Measurements from ENCODE around the gene BCR.

BCR gene

GRCh38 chr22:23263651-23264555 is 83.6 kb downstream of the BCR start:
- DNase-seq: no peak

- no peak for DNase-seq
Observed at GRCh38 chr22:23264610-23265367, 84.5 kb downstream of the BCR start.

GRCh38 chr22:23265368-23265700 is 85.0 kb downstream of the BCR start:
- no peak for DNase-seq

- no peak for DNase-seq
Observed at GRCh38 chr22:23266780-23267179, 86.5 kb downstream of the BCR start.

GRCh38 chr22:23267226-23268043 is 87.1 kb downstream of the BCR start:
- no peak for DNase-seq

GRCh38 chr22:23268139-23268712 is 87.9 kb downstream of the BCR start:
- DNase-seq: peak in 1 of 14 donors; percentile 16

GRCh38 chr22:23268877-23269276 is 88.6 kb downstream of the BCR start:
- DNase-seq: no peak

GRCh38 chr22:23269441-23270211 is 89.3 kb downstream of the BCR start:
- DNase-seq: no peak

GRCh38 chr22:23270212-23270733 is 90.0 kb downstream of the BCR start:
- DNase-seq: peak in 5 of 14 donors; percentile 20 to 49 (median 30)

- no peak for DNase-seq
Observed at GRCh38 chr22:23270798-23271596, 90.7 kb downstream of the BCR start.

GRCh38 chr22:23271597-23271908 is 91.2 kb downstream of the BCR start:
- DNase-seq: no peak

- no peak for DNase-seq
Observed at GRCh38 chr22:23272371-23272770, 92.1 kb downstream of the BCR start.

- no peak for DNase-seq
Observed at GRCh38 chr22:23272834-23273233, 92.5 kb downstream of the BCR start.

- DNase-seq: no peak
Observed at GRCh38 chr22:23273445-23274145, 93.3 kb downstream of the BCR start.

GRCh38 chr22:23274146-23274526 is 93.8 kb downstream of the BCR start:
- no peak for DNase-seq

GRCh38 chr22:23274891-23275694 is 94.8 kb downstream of the BCR start:
- DNase-seq: no peak

GRCh38 chr22:23275751-23276150 is 95.4 kb downstream of the BCR start:
- DNase-seq: no peak

- DNase-seq: no peak
Observed at GRCh38 chr22:23276656-23277582, 96.6 kb downstream of the BCR start.
